SK-N-SH treated with all-trans-retinoic acid at 6 μM for 48 hours (cell line): Measurements from ENCODE around the gene CDON.

Experiments used
- ATAC-seq: fragments of 200-7000 bp; cut with Tn5 transposase; 3 replicates; pipeline ENCODE4 v1.9.1; 2020; ENCODE audit warnings: mild to moderate bottlenecking, moderate library complexity
- ARNTL ChIP-seq: fragments of 450-650 bp; formaldehyde crosslinking; IDR thresholded peaks from 2 replicates; pipeline ENCODE4 v1.5.0; 2020; ENCODE audit warnings: low read depth, mild to moderate bottlenecking, moderate library complexity, borderline replicate concordance
- BACH2 ChIP-seq: fragments of 250-450 bp; sonication (Bioruptor Pico); IDR thresholded peaks from 2 replicates; pipeline ENCODE4 v1.9.0; 2021; ENCODE audit warnings: mild to moderate bottlenecking, borderline replicate concordance
- CREB5 ChIP-seq: fragments of 250-450 bp; sonication (Bioruptor Pico); IDR thresholded peaks from 2 replicates; pipeline ENCODE4 v1.5.1; 2020; ENCODE audit warnings: low read depth, mild to moderate bottlenecking, moderate library complexity
- CSDC2 ChIP-seq: fragments of 250-450 bp; sonication (Bioruptor Pico); IDR thresholded peaks from 2 replicates; pipeline ENCODE4 v1.5.0; 2020; ENCODE audit warnings: mild to moderate bottlenecking, moderate library complexity
- CSRNP3 ChIP-seq: fragments of 250-450 bp; sonication (Bioruptor Pico); IDR thresholded peaks from 2 replicates; pipeline ENCODE4 v1.5.1; 2021; ENCODE audit warnings: mild to moderate bottlenecking, moderate library complexity
- ESRRG ChIP-seq: fragments of 250-450 bp; sonication (Bioruptor Pico); IDR thresholded peaks from 2 replicates; pipeline ENCODE4 v1.6.1; 2021; ENCODE audit warnings: mild to moderate bottlenecking
- GLIS3 ChIP-seq: fragments of 250-450 bp; sonication (Bioruptor Pico); IDR thresholded peaks from 2 replicates; pipeline ENCODE4 v1.5.0; 2020; ENCODE audit warnings: mild to moderate bottlenecking, moderate library complexity
- ISL1 ChIP-seq: fragments of 250-450 bp; sonication (Bioruptor Pico); IDR thresholded peaks from 2 replicates; pipeline ENCODE4 v2.1.2; 2022; ENCODE audit warnings: mild to moderate bottlenecking, moderate library complexity
- POU6F1 ChIP-seq: fragments of 250-450 bp; sonication (Bioruptor Pico); IDR thresholded peaks from 2 replicates; pipeline ENCODE4 v1.8.0; 2021; ENCODE audit warnings: low read depth, mild to moderate bottlenecking, moderate library complexity, borderline replicate concordance
- RARB ChIP-seq: fragments of 250-450 bp; sonication (Bioruptor Pico); IDR thresholded peaks from 2 replicates; pipeline ENCODE4 v1.8.0; 2021; ENCODE audit warnings: mild to moderate bottlenecking, moderate library complexity
- SNAI2 ChIP-seq: fragments of 250-450 bp; sonication (Bioruptor Pico); IDR thresholded peaks from 2 replicates; pipeline ENCODE4 v1.5.0; 2020; ENCODE audit warnings: mild to moderate bottlenecking, moderate library complexity
- TCF4 ChIP-seq: fragments of 250-450 bp; sonication (Bioruptor Pico); IDR thresholded peaks from 2 replicates; pipeline ENCODE4 v1.8.0; 2021; ENCODE audit warnings: mild to moderate bottlenecking, moderate library complexity, borderline replicate concordance
- TOX ChIP-seq: fragments of 250-450 bp; sonication (Bioruptor Pico); IDR thresholded peaks from 2 replicates; pipeline ENCODE4 v1.8.0; 2021; ENCODE audit warnings: mild to moderate bottlenecking, moderate library complexity, borderline replicate concordance
- TSHZ2 ChIP-seq: fragments of 250-450 bp; sonication (Bioruptor Pico); IDR thresholded peaks from 2 replicates; pipeline ENCODE4 v1.5.0; 2020; ENCODE audit warnings: mild to moderate bottlenecking, moderate library complexity
- ZC3H10 ChIP-seq: fragments of 250-450 bp; sonication (Bioruptor Pico); IDR thresholded peaks from 2 replicates; pipeline ENCODE4 v1.5.1; 2021; ENCODE audit warnings: mild to moderate bottlenecking, moderate library complexity
- ZFP3 ChIP-seq: fragments of 250-450 bp; sonication (Bioruptor Pico); IDR thresholded peaks from 2 replicates; pipeline ENCODE4 v1.5.0; 2020; ENCODE audit warnings: mild to moderate bottlenecking, moderate library complexity
- ZFP30 ChIP-seq: fragments of 450-650 bp; formaldehyde crosslinking; IDR thresholded peaks from 2 replicates; pipeline ENCODE4 v1.5.0; 2022; ENCODE audit warnings: mild to moderate bottlenecking, moderate library complexity
- ZNF565 ChIP-seq: fragments of 450-650 bp; formaldehyde crosslinking; conservative IDR thresholded peaks from 2 replicates; pipeline ENCODE4 v1.5.0; 2020; ENCODE audit warnings: low read depth, mild to moderate bottlenecking, moderate library complexity
- ZNF70 ChIP-seq: fragments of 450-650 bp; formaldehyde crosslinking; IDR thresholded peaks from 2 replicates; pipeline ENCODE4 v1.5.0; 2020; ENCODE audit warnings: mild to moderate bottlenecking, moderate library complexity
- ZNF8 ChIP-seq: fragments of 450-650 bp; formaldehyde crosslinking; IDR thresholded peaks from 2 replicates; pipeline ENCODE4 v1.5.0; 2020; ENCODE audit warnings: mild to moderate bottlenecking, moderate library complexity
- TF ChIP-seq, protein P1 (sequence below): fragments of 250-450 bp; sonication (Bioruptor Pico); IDR thresholded peaks from 2 replicates; pipeline ENCODE4 v1.8.0; 2020; ENCODE audit warnings: mild to moderate bottlenecking, moderate library complexity, borderline replicate concordance

CDON gene

GRCh38 chr11:126012852-126013251 is 49.8 kb downstream of the CDON start (continued):
- TF ChIP-seq BACH2 (CRISPR knock-in tag) (no peak), TSHZ2 (no peak), CSRNP3 (no peak), ZFP30 (CRISPR knock-in tag) (no peak), ZC3H10 (CRISPR knock-in tag) (no peak), ISL1 (CRISPR knock-in tag) (no peak), CREB5 (CRISPR knock-in tag) (no peak)

- TF ChIP-seq ZNF8 (CRISPR knock-in tag) (no peak), CSRNP3 (no peak), ISL1 (CRISPR knock-in tag) (no peak), RARB (CRISPR knock-in tag) (no peak), POU6F1 (no peak), CREB5 (CRISPR knock-in tag) (no peak), TSHZ2 (no peak), ZC3H10 (CRISPR knock-in tag) (no peak), ZFP30 (CRISPR knock-in tag) (no peak), TCF4 (CRISPR knock-in tag) (no peak), ARNTL (CRISPR knock-in tag) (no peak), CSDC2 (CRISPR knock-in tag) (no peak), ZNF565 (CRISPR knock-in tag) (no peak), ESRRG (CRISPR knock-in tag) (no peak), SNAI2 (CRISPR knock-in tag) (no peak), GLIS3 (CRISPR knock-in tag) (no peak), ZNF70 (CRISPR knock-in tag) (no peak), TOX (CRISPR knock-in tag) (no peak), ZFP3 (CRISPR knock-in tag) (no peak)
- TF ChIP-seq, protein P1, sequence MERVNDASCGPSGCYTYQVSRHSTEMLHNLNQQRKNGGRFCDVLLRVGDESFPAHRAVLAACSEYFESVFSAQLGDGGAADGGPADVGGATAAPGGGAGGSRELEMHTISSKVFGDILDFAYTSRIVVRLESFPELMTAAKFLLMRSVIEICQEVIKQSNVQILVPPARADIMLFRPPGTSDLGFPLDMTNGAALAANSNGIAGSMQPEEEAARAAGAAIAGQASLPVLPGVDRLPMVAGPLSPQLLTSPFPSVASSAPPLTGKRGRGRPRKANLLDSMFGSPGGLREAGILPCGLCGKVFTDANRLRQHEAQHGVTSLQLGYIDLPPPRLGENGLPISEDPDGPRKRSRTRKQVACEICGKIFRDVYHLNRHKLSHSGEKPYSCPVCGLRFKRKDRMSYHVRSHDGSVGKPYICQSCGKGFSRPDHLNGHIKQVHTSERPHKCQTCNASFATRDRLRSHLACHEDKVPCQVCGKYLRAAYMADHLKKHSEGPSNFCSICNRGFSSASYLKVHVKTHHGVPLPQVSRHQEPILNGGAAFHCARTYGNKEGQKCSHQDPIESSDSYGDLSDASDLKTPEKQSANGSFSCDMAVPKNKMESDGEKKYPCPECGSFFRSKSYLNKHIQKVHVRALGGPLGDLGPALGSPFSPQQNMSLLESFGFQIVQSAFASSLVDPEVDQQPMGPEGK (CRISPR knock-in tag): no peak
- no peak for ATAC-seq
These were observed 50.9 kb downstream of the CDON start for GRCh38 chr11:126011754-126012153.
